A549 (cell line): ENCODE results near the gene SORCS2. TPM values are rescaled to one million over a fixed set of nuclear protein-coding genes. Genes with fewer than 3 reads are reported as not detected.

Source experiments
- ATAC-seq, 2 experiments: fragments of 200-7000 bp in 1 of 2; fragments of >200 bp in 1 of 2; cut with Nextera tagmentation in 1 of 2; cut with Tn5 transposase in 1 of 2; 3 replicates each; pipeline versions ENCODE4 v1.8.0 to v1.9.1; 2018 to 2020; ENCODE audit warnings: mild to moderate bottlenecking in 1 of 2, moderate library complexity in 1 of 2
- CTCF ChIA-PET: fragments of 300-600 bp; sonication (Branson Sonifier 250); formaldehyde crosslinking; extraction: SDS; loops from one replicate; lab custom pipeline; 2021; ENCODE audit warnings: antibody characterized with exemption, inconsistent platforms; lab: Yijun Ruan, JAX
- POLR2A ChIA-PET: fragments of 350-600 bp; formaldehyde crosslinking; extraction: SDS; loops from one replicate; lab custom pipeline; 2021; ENCODE audit warnings: antibody characterized with exemption, inconsistent platforms; lab: Yijun Ruan, JAX
- DNase-seq, 2 experiments: peaks; one replicate each; pipeline versions ENCODE4 v3.0.0 to v3.0.0-alpha.2; 2011 to 2016; ENCODE audit warnings: low read depth in 1 of 2, low spot score in 1 of 2
- FAIRE-seq: peaks from 2 replicates; lab custom pipeline; 2011; peaks lifted over from hg19 to GRCh38; lab: Jason Lieb, UNC
- H3K27ac ChIP-seq, 2 experiments: fragments of >200 bp; sonication (Bioruptor Twin); formaldehyde crosslinking; 3 replicates each; pipeline ENCODE4 v1.5.1; 2016 to 2017
- H3K4me1 ChIP-seq: fragments of >200 bp; sonication (Bioruptor Twin); formaldehyde crosslinking; 3 replicates; pipeline ENCODE4 v1.6.1; 2016
- H3K4me2 ChIP-seq: fragments of >200 bp; sonication (Bioruptor Twin); formaldehyde crosslinking; 3 replicates; pipeline ENCODE4 v1.6.1; 2016
- H3K4me3 ChIP-seq: fragments of >200 bp; sonication (Bioruptor Twin); formaldehyde crosslinking; 3 replicates; pipeline ENCODE4 v1.5.1; 2016
- H3K9me3 ChIP-seq: fragments of >200 bp; sonication (Bioruptor Twin); formaldehyde crosslinking; 3 replicates; pipeline ENCODE4 v1.6.1; 2016
- BHLHE40 ChIP-seq: IDR thresholded peaks from 2 replicates; pipeline ENCODE4 v1.6.1; 2012; ENCODE audit warnings: low read depth, low read length, inconsistent platforms
- CTCF ChIP-seq: fragments of >200 bp; sonication (Bioruptor Twin); formaldehyde crosslinking; IDR thresholded peaks from 3 replicates; pipeline ENCODE4 v1.5.1; 2016
- EHF ChIP-seq: fragments of 250-450 bp; sonication (Bioruptor Pico); IDR thresholded peaks from 2 replicates; pipeline ENCODE4 v1.5.0; 2020; ENCODE audit warnings: mild to moderate bottlenecking
- ELK1 ChIP-seq: fragments of 150-350 bp; IDR thresholded peaks from 2 replicates; pipeline ENCODE4 v1.6.1; 2014; ENCODE audit warnings: low read depth, mild to moderate bottlenecking, low read length
- EP300 ChIP-seq, 2 experiments: fragments of >200 bp; sonication (Bioruptor Twin); formaldehyde crosslinking; IDR thresholded peaks; 2 replicates in 1 of 2; 3 replicates in 1 of 2; pipeline ENCODE4 v1.6.1; 2016 to 2017
- FOSB ChIP-seq: fragments of 250-450 bp; sonication (Bioruptor Pico); IDR thresholded peaks from 2 replicates; pipeline ENCODE4 v1.5.0; 2020; ENCODE audit warnings: mild to moderate bottlenecking, moderate library complexity
- FOSL2 ChIP-seq, 2 experiments: fragments of 450-650 bp in 1 of 2; fragments of >200 bp in 1 of 2; sonication (Bioruptor Twin) in 1 of 2; formaldehyde crosslinking; IDR thresholded peaks; 2 replicates each; pipeline versions ENCODE4 v1.5.0 to v1.6.1; 2016 to 2020; ENCODE audit warnings: mild to moderate bottlenecking in 1 of 2, moderate library complexity in 1 of 2
- GATA3 ChIP-seq: IDR thresholded peaks from 2 replicates; pipeline ENCODE4 v1.6.1; 2012; ENCODE audit warnings: borderline replicate concordance
- HDAC2 ChIP-seq: fragments of 200-600 bp; sonication (generic); IDR thresholded peaks from 2 replicates; pipeline ENCODE4 v1.6.1; 2016
- HEYL ChIP-seq: fragments of 250-450 bp; sonication (Bioruptor Pico); IDR thresholded peaks from 2 replicates; pipeline ENCODE4 v1.8.0; 2021; ENCODE audit warnings: mild to moderate bottlenecking, moderate library complexity
- HMGXB4 ChIP-seq: fragments of 250-450 bp; sonication (Bioruptor Pico); IDR thresholded peaks from 2 replicates; pipeline ENCODE4 v1.5.0; 2021; ENCODE audit warnings: mild to moderate bottlenecking, moderate library complexity, borderline replicate concordance
- JUNB ChIP-seq: fragments of >200 bp; sonication (Bioruptor Twin); formaldehyde crosslinking; IDR thresholded peaks from 2 replicates; pipeline ENCODE4 v1.6.1; 2016
- MAZ ChIP-seq: fragments of 150-350 bp; IDR thresholded peaks from 2 replicates; pipeline ENCODE4 v1.6.1; 2014; ENCODE audit warnings: antibody characterized with exemption, low read depth, low read length, borderline replicate concordance
- NPAS2 ChIP-seq: fragments of 250-450 bp; sonication (Bioruptor Pico); IDR thresholded peaks from 2 replicates; pipeline ENCODE4 v1.8.0; 2022; ENCODE audit warnings: mild to moderate bottlenecking, moderate library complexity, borderline replicate concordance
- NR3C1 ChIP-seq: fragments of >200 bp; sonication (Bioruptor Twin); formaldehyde crosslinking; IDR thresholded peaks from 3 replicates; pipeline ENCODE4 v1.6.1; 2017
- PBX3 ChIP-seq: IDR thresholded peaks from 2 replicates; pipeline ENCODE4 v1.6.1; 2012
- PHF8 ChIP-seq: fragments of 200-600 bp; sonication (generic); IDR thresholded peaks from 2 replicates; pipeline ENCODE4 v1.6.1; 2016; ENCODE audit warnings: low read depth, mild to moderate bottlenecking, antibody characterized with exemption, moderate library complexity, borderline replicate concordance
- REST ChIP-seq: fragments of 200-600 bp; sonication (generic); IDR thresholded peaks from 2 replicates; pipeline ENCODE4 v1.6.1; 2016; ENCODE audit warnings: antibody characterized with exemption, mild to moderate bottlenecking, moderate library complexity
- RFX5 ChIP-seq: fragments of 450-650 bp; IDR thresholded peaks from 2 replicates; pipeline ENCODE4 v1.7.1; 2014; ENCODE audit warnings: antibody characterized with exemption, mild to moderate bottlenecking, moderate library complexity
- RNF2 ChIP-seq: fragments of 200-600 bp; sonication (generic); IDR thresholded peaks from 2 replicates; pipeline ENCODE4 v1.6.1; 2016; ENCODE audit warnings: low read depth, mild to moderate bottlenecking, antibody characterized with exemption, moderate library complexity, borderline replicate concordance
- ZC3H11A ChIP-seq: fragments of 450-650 bp; IDR thresholded peaks from 2 replicates; pipeline ENCODE4 v1.6.1; 2014; ENCODE audit warnings: antibody characterized with exemption, mild to moderate bottlenecking
- ZSCAN20 ChIP-seq: fragments of 250-450 bp; sonication (Bioruptor Pico); IDR thresholded peaks from 2 replicates; pipeline ENCODE4 v1.8.0; 2022; ENCODE audit warnings: mild to moderate bottlenecking, moderate library complexity
- WGBS: methylation state at CpG from one replicate; pipeline ENCODE4 v1.1.6; 2017; ENCODE audit errors: missing lambda C conversion rate; 5-methylcytosine and 5-hydroxymethylcytosine counted together
- polyA plus RNA-seq, 4 experiments: library from polyadenylated mRNA; depleted of rRNA in 3 of 4; stranded (reverse); fragments of >200 nt; fragmentation: RNase III in 1 of 4; extraction: RNeasy Plus Mini Kit Qiagen cat#74134 plus additional on column Dnase treatment in 1 of 4; gene quantifications; 2 replicates in 3 of 4; 3 replicates in 1 of 4; pipeline ENCODE4 v1.2.3, GENCODE V29; 2011 to 2017

SORCS2 gene
- polyA plus RNA-seq, 2 of the 4 experiments (the other 2 are of a cell fraction), result 1.4 to 4.6 TPM

GRCh38 chr4:7582313-7583097 is 390.2 kb downstream of the SORCS2 start:
- WGBS, result 65% methylated on average over 16 of the region's 16 CpGs
- no peak for FAIRE-seq

GRCh38 chr4:7584098-7584497 is 391.8 kb downstream of the SORCS2 start:
- ChIA-PET CTCF (no interaction called here), POLR2A (no interaction called here)
- peaks cover 10% of the 10 kb centered on the region for H3K4me1 ChIP-seq
- DNase-seq, result no peak
- no peak for ATAC-seq
- TF ChIP-seq NR3C1, result no peak
- no peak for TF ChIP-seq FOSL2 (IDR thresholded peaks at IDR 0.05)
- TF ChIP-seq FOSL2 (CRISPR knock-in tag; IDR thresholded peaks at IDR 0.05), result no peak
- TF ChIP-seq PBX3, result no peak
- no peak for TF ChIP-seq FOSB
- TF ChIP-seq HEYL, result no peak
- TF ChIP-seq CTCF, result no peak
- TF ChIP-seq RNF2, result no peak
- FAIRE-seq, result no peak
- peaks cover 22% of the 10 kb centered on the region for H3K9me3 ChIP-seq
- WGBS, result 59% methylated on average over 1 of the region's 1 CpG
- no peak overlapping the region for H3K4me3 ChIP-seq
- no peak overlapping the region for H3K4me2 ChIP-seq
- H3K27ac ChIP-seq, result no peak overlapping the region

More at GRCh38 chr4:7582313-7583097, 390.2 kb downstream of the SORCS2 start:
- H3K4me2 ChIP-seq, result no peak overlapping the region
- ChIA-PET POLR2A (no interaction called here), CTCF (no interaction called here)
- no peak for DNase-seq
- H3K9me3 ChIP-seq, result peaks cover 37% of the 10 kb centered on the region
- no peak for ATAC-seq
- TF ChIP-seq JUNB, result no peak
- TF ChIP-seq EHF, result no peak
- no peak for TF ChIP-seq RFX5
- TF ChIP-seq ZSCAN20 (CRISPR knock-in tag), result no peak
- no peak for TF ChIP-seq NPAS2 (CRISPR knock-in tag)
- TF ChIP-seq RNF2, result no peak
- no peak for TF ChIP-seq GATA3
- TF ChIP-seq HDAC2, result no peak
- TF ChIP-seq HMGXB4, result no peak
- TF ChIP-seq MAZ, result no peak
- TF ChIP-seq ELK1, result no peak
- no peak for TF ChIP-seq EP300 (IDR thresholded peaks at IDR 0.05)
- TF ChIP-seq PHF8, result no peak
- TF ChIP-seq BHLHE40, result no peak
- TF ChIP-seq ZC3H11A, result no peak
- no peak for TF ChIP-seq REST
- H3K4me3 ChIP-seq, result no peak overlapping the region
- H3K4me1 ChIP-seq, result peaks cover 10% of the 10 kb centered on the region
- H3K27ac ChIP-seq, result no peak overlapping the region
